Renal cortex interstitium (tissue), 11 donors: ENCODE results near the gene KCNV2. TPM values are rescaled to one million over a fixed set of nuclear protein-coding genes. Genes with fewer than 3 reads are reported as not detected.

Experiments used
- DNase-seq, 11 donors: peaks; one replicate each; pipeline ENCODE4 v3.0.0-alpha.2; 2013; ENCODE audit warnings: low read depth in 9 of 11, low spot score in 4 of 11; ENCODE audit errors: extremely low read depth in 1 of 11
- polyA plus RNA-seq, 3 donors: library from polyadenylated mRNA; unstranded; fragments of 120-200 nt; gene quantifications; one replicate each; pipeline ENCODE4 v1.2.1, GENCODE V29; 2013; ENCODE audit not compliant: insufficient read length in 3 of 3

KCNV2 gene
- polyA plus RNA-seq, 3 donors, result 0.10 to 0.14 TPM; not detected in 1

GRCh38 chr9:2743937-2744529, 26.7 kb downstream of the KCNV2 start:
- DNase-seq, result no peak

- no peak for DNase-seq
These were observed 28.5 kb downstream of the KCNV2 start for GRCh38 chr9:2745560-2746380.

- no peak for DNase-seq
These were observed 32.2 kb downstream of the KCNV2 start for GRCh38 chr9:2749485-2749884.

- DNase-seq, result no peak
These were observed 38.0 kb downstream of the KCNV2 start for GRCh38 chr9:2755285-2755684.

- DNase-seq, result no peak
These were observed 41.0 kb downstream of the KCNV2 start for GRCh38 chr9:2758162-2758897.

GRCh38 chr9:2758898-2759510, 41.7 kb downstream of the KCNV2 start:
- DNase-seq, result no peak

- DNase-seq, result no peak
These were observed 44.1 kb downstream of the KCNV2 start for GRCh38 chr9:2761424-2761823.

- DNase-seq, result no peak
These were observed 47.0 kb downstream of the KCNV2 start for GRCh38 chr9:2764353-2764752.

- DNase-seq, result no peak
These were observed 48.1 kb downstream of the KCNV2 start for GRCh38 chr9:2765250-2765880.

- DNase-seq, result no peak
These were observed 50.7 kb downstream of the KCNV2 start for GRCh38 chr9:2767800-2768677.

- no peak for DNase-seq
These were observed 53.8 kb downstream of the KCNV2 start for GRCh38 chr9:2771087-2771486.

- no peak for DNase-seq
These were observed 54.4 kb downstream of the KCNV2 start for GRCh38 chr9:2771661-2772060.

GRCh38 chr9:2777454-2777853, 60.1 kb downstream of the KCNV2 start:
- no peak for DNase-seq

- no peak for DNase-seq
These were observed 61.5 kb downstream of the KCNV2 start for GRCh38 chr9:2778816-2779215.
